ENCODE results near the gene TOLLIP. TPM values are rescaled to one million over a fixed set of nuclear protein-coding genes. Genes with fewer than 3 reads are reported as not detected.

TOLLIP gene
- total and polyA plus RNA-seq, 10 donors: 16.1 to 67.4 (median 46.2) TPM

- H3K27me3 ChIP-seq (replicated peaks in 1 of 7): no peaks in the 10 kb centered on the region
- no peak overlapping the region for H3K4me3 ChIP-seq
- no peaks in the 10 kb centered on the region for H3K9me3 ChIP-seq
- peaks cover 0 to 94% (median 76%) of the 10 kb centered on the region in 6 donors for H3K36me3 ChIP-seq
- TF ChIP-seq POLR2AphosphoS5 (IDR thresholded peaks at IDR 0.05): no peak
- TF ChIP-seq CTCF (IDR thresholded peaks at IDR 0.05 in 8 of 11, conservative IDR thresholded peaks at IDR 0.05 in 3 of 11): no peak
- TF ChIP-seq POLR2A (IDR thresholded peaks at IDR 0.05): no peak
- H3K4me1 ChIP-seq: peaks cover 0 to 23% (median 8%) of the 10 kb centered on the region in 6 donors
- DNase-seq: peak; percentile 55
- intact Hi-C loops (cut with DNase I; ENCODE audit: low total_unique reads): no loop called here
- 88 to 96% (median 96%) methylated on average over 24 to 33 of the region's 33 CpGs for WGBS, 5 donors
- H3K27ac ChIP-seq: no peak overlapping the region
Measured at GRCh38 chr11:1289211-1289935, 20.1 kb downstream of the TOLLIP start.

GRCh38 chr11:1288426-1289151 lies 20.8 kb downstream of the TOLLIP start:
- H3K4me3 ChIP-seq: no peak overlapping the region
- H3K27ac ChIP-seq: no peak overlapping the region
- TF ChIP-seq POLR2A (IDR thresholded peaks at IDR 0.05) (no peak), POLR2AphosphoS5 (IDR thresholded peaks at IDR 0.05) (peak in 1 of 3 donors; percentile 6)
- WGBS, 5 donors: 94 to 98% (median 96%) methylated on average over 24 to 30 of the region's 30 CpGs
- H3K27me3 ChIP-seq (replicated peaks in 1 of 7): no peaks in the 10 kb centered on the region
- intact Hi-C loops (cut with DNase I; ENCODE audit: low total_unique reads): no loop called here
- H3K36me3 ChIP-seq: peaks cover 0 to 95% (median 78%) of the 10 kb centered on the region in 6 donors
- peaks cover 0 to 19% (median 8%) of the 10 kb centered on the region in 6 donors for H3K4me1 ChIP-seq
- H3K9me3 ChIP-seq: no peaks in the 10 kb centered on the region
- DNase-seq: peak; percentile 63

- Histone ChIP-seq H3K4me1 (peaks cover 0 to 13% (median 5%) of the 10 kb centered on the region in 6 donors), H3K36me3 (peaks cover 0 to 95% (median 79%) of the 10 kb centered on the region in 6 donors), H3K27me3 (replicated peaks in 1 of 7) (no peaks in the 10 kb centered on the region), H3K27ac (no peak overlapping the region), H3K9me3 (no peaks in the 10 kb centered on the region), H3K4me3 (no peak overlapping the region)
- 85 to 98% (median 96%) methylated on average over 5 to 9 of the region's 9 CpGs for WGBS, 5 donors
- intact Hi-C loops (cut with DNase I; ENCODE audit: low total_unique reads): no loop called here
- TF ChIP-seq CTCF (IDR thresholded peaks at IDR 0.05 in 8 of 11, conservative IDR thresholded peaks at IDR 0.05 in 3 of 11) (no peak), POLR2AphosphoS5 (IDR thresholded peaks at IDR 0.05) (no peak), POLR2A (IDR thresholded peaks at IDR 0.05) (no peak)
- peak; percentile 57 for DNase-seq
Measured at GRCh38 chr11:1287928-1288327, 21.5 kb downstream of the TOLLIP start.

GRCh38 chr11:1285876-1286275 lies 23.6 kb downstream of the TOLLIP start:
- Histone ChIP-seq H3K36me3 (peaks cover 0 to 95% (median 85%) of the 10 kb centered on the region in 6 donors), H3K27ac (no peak overlapping the region), H3K9me3 (no peaks in the 10 kb centered on the region), H3K27me3 (replicated peaks in 1 of 7) (no peaks in the 10 kb centered on the region), H3K4me1 (peaks cover 0 to 15% (median 7%) of the 10 kb centered on the region in 6 donors), H3K4me3 (no peak overlapping the region)
- peak; percentile 44 for DNase-seq
- intact Hi-C loops (cut with DNase I; ENCODE audit: low total_unique reads): no loop called here
- TF ChIP-seq CTCF (IDR thresholded peaks at IDR 0.05 in 8 of 11, conservative IDR thresholded peaks at IDR 0.05 in 3 of 11) (no peak), POLR2A (IDR thresholded peaks at IDR 0.05) (no peak), POLR2AphosphoS5 (IDR thresholded peaks at IDR 0.05) (no peak)
- 89 to 98% (median 94%) methylated on average over 11 to 17 of the region's 17 CpGs for WGBS, 5 donors
